ENCODE data around the gene HEATR5A.

GRCh38 chr14:31287294-31287972 is 132.9 kb downstream of the HEATR5A start:
- TF ChIP-seq POLR2A (IDR thresholded peaks at IDR 0.05; ENCODE audit: low read depth, low read length), result no peak
- no peak for TF ChIP-seq POLR2AphosphoS5 (IDR thresholded peaks at IDR 0.05; ENCODE audit: low read depth, low read length)
